Thyroid gland (tissue), 4 donors: Measurements from ENCODE around the gene TCF7L1. TPM values are rescaled to one million over a fixed set of nuclear protein-coding genes. Genes with fewer than 3 reads are reported as not detected.
A peak's percentile ranks its signal among the peaks of the same experiment; 100 is the strongest.

ENCODE experiments used
- DNase-seq, 2 donors: peaks; one replicate each; pipeline ENCODE4 v3.0.0-alpha.2; 2019
- H3K27ac ChIP-seq, 3 donors: fragments of 200-600 bp; sonication (generic); 1 replicate in 2 of 3; 2 replicates in 1 of 3; pipeline ENCODE4 v1.5.1; 2016 to 2019; ENCODE audit warnings: mild to moderate bottlenecking in 1 of 3, moderate library complexity in 1 of 3
- H3K27me3 ChIP-seq: fragments of 200-600 bp; sonication (generic); one replicate; pipeline ENCODE4 v1.5.1; 2019
- H3K36me3 ChIP-seq, 2 donors: fragments of 200-600 bp; sonication (generic); one replicate each; pipeline ENCODE4 v1.5.1; 2016 to 2019
- H3K4me1 ChIP-seq, 2 donors: fragments of 200-600 bp; sonication (generic); one replicate each; pipeline ENCODE4 v1.5.1; 2017 to 2019
- H3K4me3 ChIP-seq, 3 donors: fragments of 200-600 bp; sonication (generic); replicated peaks in 1 of 3; 1 replicate in 2 of 3; 2 replicates in 1 of 3; pipeline ENCODE4 v1.5.1; 2016; ENCODE audit warnings: mild to moderate bottlenecking in 1 of 3
- H3K9me3 ChIP-seq: fragments of 200-600 bp; sonication (generic); one replicate; pipeline ENCODE4 v1.5.1; 2017
- POLR2A ChIP-seq, 2 donors: fragments of 450-650 bp; IDR thresholded peaks; one replicate each; pipeline ENCODE4 v1.6.1; 2017; ENCODE audit warnings: antibody characterized with exemption in 2 of 2, mild to moderate bottlenecking in 2 of 2, moderate library complexity in 1 of 2
- WGBS, 2 donors: methylation state at CpG; one replicate each; pipeline ENCODE4 v1.1.5; 2017; 5-methylcytosine and 5-hydroxymethylcytosine counted together
- intact Hi-C: fragments of 100-400 bp; cut with DNase I; formaldehyde crosslinking; loops from one replicate; pipeline ENCODE4 v1.15.1; 2023
- total RNA-seq, 4 donors: library from RNA; depleted of rRNA; stranded (reverse); fragments of >200 nt; gene quantifications; one replicate each; pipeline ENCODE4 v1.2.3, GENCODE V29; 2016
- TF ChIP-seq, protein P1 (sequence below), 6 experiments: fragments of 200-600 bp in 3 of 6; fragments of 450-650 bp in 3 of 6; sonication (generic) in 3 of 6; IDR thresholded peaks; one replicate each; pipeline ENCODE4 v1.5.1; 2016 to 2019; ENCODE audit warnings: antibody characterized with exemption in 6 of 6, mild to moderate bottlenecking in 2 of 6, inconsistent platforms in 1 of 6, moderate library complexity in 1 of 6

TCF7L1 gene
- total RNA-seq, 4 donors from 2014 or later: 3.1 to 12.1 (median 8.7) TPM

GRCh38 chr2:85131116-85131515, 2.1 kb upstream of the TCF7L1 start:
- peaks cover 22 to 25% of the 10 kb centered on the region in 2 donors for H3K4me1 ChIP-seq
- no peak overlapping the region for H3K27ac ChIP-seq
- no peak for DNase-seq
- no peaks in the 10 kb centered on the region for H3K36me3 ChIP-seq
- H3K9me3 ChIP-seq: no peaks in the 10 kb centered on the region
- TF ChIP-seq, protein P1, sequence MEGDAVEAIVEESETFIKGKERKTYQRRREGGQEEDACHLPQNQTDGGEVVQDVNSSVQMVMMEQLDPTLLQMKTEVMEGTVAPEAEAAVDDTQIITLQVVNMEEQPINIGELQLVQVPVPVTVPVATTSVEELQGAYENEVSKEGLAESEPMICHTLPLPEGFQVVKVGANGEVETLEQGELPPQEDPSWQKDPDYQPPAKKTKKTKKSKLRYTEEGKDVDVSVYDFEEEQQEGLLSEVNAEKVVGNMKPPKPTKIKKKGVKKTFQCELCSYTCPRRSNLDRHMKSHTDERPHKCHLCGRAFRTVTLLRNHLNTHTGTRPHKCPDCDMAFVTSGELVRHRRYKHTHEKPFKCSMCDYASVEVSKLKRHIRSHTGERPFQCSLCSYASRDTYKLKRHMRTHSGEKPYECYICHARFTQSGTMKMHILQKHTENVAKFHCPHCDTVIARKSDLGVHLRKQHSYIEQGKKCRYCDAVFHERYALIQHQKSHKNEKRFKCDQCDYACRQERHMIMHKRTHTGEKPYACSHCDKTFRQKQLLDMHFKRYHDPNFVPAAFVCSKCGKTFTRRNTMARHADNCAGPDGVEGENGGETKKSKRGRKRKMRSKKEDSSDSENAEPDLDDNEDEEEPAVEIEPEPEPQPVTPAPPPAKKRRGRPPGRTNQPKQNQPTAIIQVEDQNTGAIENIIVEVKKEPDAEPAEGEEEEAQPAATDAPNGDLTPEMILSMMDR (IDR thresholded peaks at IDR 0.05): peak in 1 of 6 experiments; percentile 33
- TF ChIP-seq POLR2A (IDR thresholded peaks at IDR 0.05): no peak
- 54 to 72% methylated on average over 7 of the region's 7 CpGs for WGBS, 2 donors
- no peak overlapping the region for H3K4me3 ChIP-seq
- intact Hi-C loops: loop anchor here (5.0 kb wide), 1 partner anchor 151 kb away; no protein-coding TSS in a partner anchor
- H3K27me3 ChIP-seq: no peaks in the 10 kb centered on the region

- Histone ChIP-seq H3K9me3 (no peaks in the 10 kb centered on the region), H3K36me3 (no peaks in the 10 kb centered on the region), H3K4me3 (peak overlapping the region; percentile 35 to 86 (median 57)), H3K27me3 (no peaks in the 10 kb centered on the region), H3K4me1 (peaks cover 33 to 36% of the 10 kb centered on the region in 2 donors), H3K27ac (peak overlapping the region in 2 of 3 donors; percentile 46 to 63)
- intact Hi-C loops: loop anchor here (5.0 kb wide), 1 partner anchor 150 kb away; no protein-coding TSS in a partner anchor
- WGBS, 2 donors: 37 to 40% methylated on average over 14 of the region's 14 CpGs
- no peak for TF ChIP-seq POLR2A (IDR thresholded peaks at IDR 0.05)
- TF ChIP-seq, protein P1 (IDR thresholded peaks at IDR 0.05): no peak
- DNase-seq: peak; percentile 8 to 30
Observed at GRCh38 chr2:85132397-85132796, 795 bp upstream of the TCF7L1 start.

GRCh38 chr2:85133751-85134254, 611 bp downstream of the TCF7L1 start:
- H3K36me3 ChIP-seq: no peaks in the 10 kb centered on the region
- DNase-seq: peak; percentile 66 to 69
- no peaks in the 10 kb centered on the region for H3K27me3 ChIP-seq
- 0 to 4% methylated on average over 14 to 19 of the region's 57 CpGs for WGBS, 2 donors
- H3K4me1 ChIP-seq: peaks cover 43 to 45% of the 10 kb centered on the region in 2 donors
- peak overlapping the region; percentile 12 to 88 (median 86) for H3K4me3 ChIP-seq
- intact Hi-C loops: loop anchor here (5.0 kb wide), 1 partner anchor 148 kb away; no protein-coding TSS in a partner anchor
- peak overlapping the region; percentile 80 to 91 (median 87) for H3K27ac ChIP-seq
- H3K9me3 ChIP-seq: no peaks in the 10 kb centered on the region
- TF ChIP-seq, protein P1 (IDR thresholded peaks at IDR 0.05): no peak
- no peak for TF ChIP-seq POLR2A (IDR thresholded peaks at IDR 0.05)

DNA sequence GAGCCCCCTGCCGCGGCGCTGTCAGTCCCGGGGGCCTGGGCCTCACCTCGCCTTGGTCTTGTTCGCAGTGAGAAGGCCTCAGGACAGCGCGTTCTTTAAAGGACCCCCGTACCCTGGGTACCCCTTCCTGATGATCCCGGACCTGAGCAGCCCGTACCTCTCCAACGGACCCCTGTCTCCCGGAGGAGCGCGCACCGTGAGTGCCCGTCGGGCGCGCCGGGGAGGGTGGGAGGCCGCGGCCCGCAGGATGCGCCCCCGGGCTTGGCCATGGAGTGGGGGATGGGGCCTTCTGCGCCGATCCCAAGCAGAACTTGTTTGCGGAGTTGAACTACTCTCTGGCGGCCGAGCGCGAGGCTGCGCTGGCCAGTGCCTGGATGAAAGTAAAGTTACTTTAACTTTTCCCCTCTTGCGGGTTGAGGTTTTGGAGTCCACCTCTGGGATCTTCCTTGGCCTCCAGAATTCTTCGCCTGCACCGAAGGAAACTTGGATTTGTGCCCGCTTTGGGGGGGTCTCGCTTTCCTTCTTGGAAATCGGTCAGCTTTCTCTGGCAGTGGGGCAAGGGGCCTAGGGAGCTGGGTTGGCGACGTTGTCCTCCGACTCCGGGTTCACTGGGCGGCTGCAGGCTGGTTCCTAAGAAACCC, 1.2 kb downstream of the TCF7L1 start:
- intact Hi-C loops: loop anchor here (5.0 kb wide), 1 partner anchor 148 kb away; no protein-coding TSS in a partner anchor
- no peak for TF ChIP-seq POLR2A (IDR thresholded peaks at IDR 0.05)
- TF ChIP-seq, protein P1 (IDR thresholded peaks at IDR 0.05): peak in 1 of 6 experiments; percentile 18
- H3K36me3 ChIP-seq: no peaks in the 10 kb centered on the region
- DNase-seq: peak; percentile 71 to 72
- no peaks in the 10 kb centered on the region for H3K9me3 ChIP-seq
- peaks cover 43 to 45% of the 10 kb centered on the region in 2 donors for H3K4me1 ChIP-seq
- WGBS, 2 donors: 4% methylated on average over 28 of the region's 45 CpGs; no CpG with 5 or more reads in 1 of the 2 donors
- peak overlapping the region; percentile 12 to 88 (median 86) for H3K4me3 ChIP-seq
- H3K27ac ChIP-seq: peak overlapping the region; percentile 80 to 91 (median 87)
- H3K27me3 ChIP-seq: no peaks in the 10 kb centered on the region
